IPS-15b (cell line): ENCODE data around the gene MRPS18B.
A peak's percentile ranks its signal among the peaks of the same experiment; 100 is the strongest.
"Not testable (repeated sequence)": the region's sequence is repeated elsewhere in the genome, so short reads cannot be mapped to it uniquely, and the experiment has no call there.

Experiments used
- H3K27me3 ChIP-seq: one replicate; pipeline ENCODE4 v1.6.1; 2013; ENCODE audit warnings: low read length; ENCODE audit not compliant: control insufficient read depth, insufficient read depth
- H3K36me3 ChIP-seq: one replicate; pipeline ENCODE4 v1.6.1; 2013; ENCODE audit warnings: low read length; ENCODE audit not compliant: control insufficient read depth, insufficient read depth
- H3K4me1 ChIP-seq: one replicate; pipeline ENCODE4 v1.6.1; 2013; ENCODE audit warnings: mild to moderate bottlenecking, low read length; ENCODE audit not compliant: control insufficient read depth, insufficient read depth
- H3K4me3 ChIP-seq: one replicate; pipeline ENCODE4 v1.5.1; 2013; ENCODE audit warnings: low read depth, low read length
- H3K9ac ChIP-seq: one replicate; pipeline ENCODE4 v1.6.1; 2013; ENCODE audit warnings: low read depth, mild to moderate bottlenecking, low read length
- H3K9me3 ChIP-seq: one replicate; pipeline ENCODE4 v1.6.1; 2013; ENCODE audit warnings: mild to moderate bottlenecking, low read length; ENCODE audit not compliant: control insufficient read depth, insufficient read depth

Gene MRPS18B

GRCh38 chr6:30591008-30591407 is 26.6 kb upstream of the MRPS18B start:
- Histone ChIP-seq H3K9ac (no peak overlapping the region), H3K9me3 (no peaks in the 10 kb centered on the region), H3K36me3 (peaks cover 51% of the 10 kb centered on the region), H3K4me3 (no peak overlapping the region), H3K27me3 (no peaks in the 10 kb centered on the region), H3K4me1 (no peaks in the 10 kb centered on the region)

GRCh38 chr6:30592287-30592686 is 25.4 kb upstream of the MRPS18B start:
- Histone ChIP-seq H3K27me3 (no peaks in the 10 kb centered on the region), H3K9me3 (no peaks in the 10 kb centered on the region), H3K4me3 (no peak overlapping the region), H3K36me3 (peaks cover 41% of the 10 kb centered on the region), H3K9ac (peak overlapping the region; percentile 32), H3K4me1 (no peaks in the 10 kb centered on the region)

- H3K9me3 ChIP-seq, H3K27me3 ChIP-seq, H3K4me3 ChIP-seq, H3K4me1 ChIP-seq, H3K9ac ChIP-seq: not testable (repeated sequence)
- H3K36me3 ChIP-seq: peaks cover 22% of the 10 kb centered on the region
Measured at GRCh38 chr6:30597315-30598144, 20.1 kb upstream of the MRPS18B start.

- Histone ChIP-seq H3K27me3 (no peaks in the 10 kb centered on the region), H3K9ac (no peak overlapping the region), H3K4me3 (no peak overlapping the region), H3K9me3 (no peaks in the 10 kb centered on the region), H3K36me3 (peaks cover 35% of the 10 kb centered on the region), H3K4me1 (no peaks in the 10 kb centered on the region)
Measured at GRCh38 chr6:30598912-30599624, 18.6 kb upstream of the MRPS18B start.

GRCh38 chr6:30599625-30600324 is 17.9 kb upstream of the MRPS18B start:
- Histone ChIP-seq H3K9me3 (no peaks in the 10 kb centered on the region), H3K9ac (no peak overlapping the region), H3K4me1 (no peaks in the 10 kb centered on the region), H3K4me3 (no peak overlapping the region), H3K27me3 (no peaks in the 10 kb centered on the region), H3K36me3 (peaks cover 42% of the 10 kb centered on the region)

- no peak overlapping the region for H3K9ac ChIP-seq
- peaks cover 49% of the 10 kb centered on the region for H3K36me3 ChIP-seq
- no peak overlapping the region for H3K4me3 ChIP-seq
- H3K4me1 ChIP-seq: no peaks in the 10 kb centered on the region
- no peaks in the 10 kb centered on the region for H3K27me3 ChIP-seq
- no peaks in the 10 kb centered on the region for H3K9me3 ChIP-seq
Measured at GRCh38 chr6:30600451-30600961, 17.1 kb upstream of the MRPS18B start.

- H3K4me1 ChIP-seq: no peaks in the 10 kb centered on the region
- H3K4me3 ChIP-seq: no peak overlapping the region
- no peaks in the 10 kb centered on the region for H3K9me3 ChIP-seq
- no peak overlapping the region for H3K9ac ChIP-seq
- no peaks in the 10 kb centered on the region for H3K27me3 ChIP-seq
- H3K36me3 ChIP-seq: peaks cover 57% of the 10 kb centered on the region
Measured at GRCh38 chr6:30601436-30601814, 16.2 kb upstream of the MRPS18B start.

GRCh38 chr6:30601815-30602641 is 15.6 kb upstream of the MRPS18B start:
- Histone ChIP-seq H3K27me3 (no peaks in the 10 kb centered on the region), H3K4me3 (no peak overlapping the region), H3K9me3 (no peaks in the 10 kb centered on the region), H3K36me3 (peaks cover 63% of the 10 kb centered on the region), H3K9ac (no peak overlapping the region), H3K4me1 (no peaks in the 10 kb centered on the region)

GRCh38 chr6:30603961-30604360 is 13.7 kb upstream of the MRPS18B start:
- Histone ChIP-seq H3K9me3 (no peaks in the 10 kb centered on the region), H3K36me3 (peaks cover 67% of the 10 kb centered on the region), H3K9ac (no peak overlapping the region), H3K4me3 (no peak overlapping the region), H3K27me3 (no peaks in the 10 kb centered on the region), H3K4me1 (no peaks in the 10 kb centered on the region)

- Histone ChIP-seq H3K4me3 (no peak overlapping the region), H3K36me3 (peaks cover 29% of the 10 kb centered on the region), H3K9ac (no peak overlapping the region), H3K27me3 (no peaks in the 10 kb centered on the region), H3K9me3 (no peaks in the 10 kb centered on the region), H3K4me1 (peaks cover 14% of the 10 kb centered on the region)
Measured at GRCh38 chr6:30610065-30610464, 7.6 kb upstream of the MRPS18B start.
